ENCODE measurements around the gene LZTR1.

DNA sequence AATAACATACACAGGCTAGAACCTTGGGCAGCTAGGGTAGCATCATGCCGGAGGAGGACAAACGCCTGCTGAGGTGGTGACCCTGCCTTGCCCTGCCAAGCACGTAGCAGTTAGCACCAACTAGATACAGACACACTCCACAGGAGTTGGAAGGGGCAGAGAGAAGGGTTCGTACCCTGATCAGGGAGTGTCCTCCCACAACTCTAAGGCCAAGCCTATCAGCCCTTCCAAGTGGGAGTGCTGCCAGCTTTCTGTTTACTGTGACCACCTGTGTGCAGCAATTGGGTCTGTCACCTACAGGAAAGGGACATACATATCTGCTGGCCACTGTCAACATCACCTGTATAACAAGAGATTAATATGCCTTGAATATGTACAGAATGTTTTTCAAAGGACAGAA, 21.7 kb downstream of the LZTR1 start:
- no peak for TF ChIP-seq YY1 (IDR thresholded peaks at IDR 0.05; ENCODE audit: low read depth)
- TF ChIP-seq NFIC (IDR thresholded peaks at IDR 0.05) = no peak
- no peak for TF ChIP-seq ZBTB7A (IDR thresholded peaks at IDR 0.05; ENCODE audit: low read depth)
- TF ChIP-seq, protein P1, sequence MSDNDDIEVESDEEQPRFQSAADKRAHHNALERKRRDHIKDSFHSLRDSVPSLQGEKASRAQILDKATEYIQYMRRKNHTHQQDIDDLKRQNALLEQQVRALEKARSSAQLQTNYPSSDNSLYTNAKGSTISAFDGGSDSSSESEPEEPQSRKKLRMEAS (IDR thresholded peaks at IDR 0.05) = no peak
- TF ChIP-seq EP300 (IDR thresholded peaks at IDR 0.05; ENCODE audit: borderline replicate concordance) = no peak
- no peak for TF ChIP-seq CEBPB (IDR thresholded peaks at IDR 0.05)
- no peak for TF ChIP-seq TEAD4 (IDR thresholded peaks at IDR 0.05)
- TF ChIP-seq RAD21 (IDR thresholded peaks at IDR 0.05; ENCODE audit: low read depth) = no peak
